ENCODE results near the gene SLC1A2.

Gene SLC1A2

DNA sequence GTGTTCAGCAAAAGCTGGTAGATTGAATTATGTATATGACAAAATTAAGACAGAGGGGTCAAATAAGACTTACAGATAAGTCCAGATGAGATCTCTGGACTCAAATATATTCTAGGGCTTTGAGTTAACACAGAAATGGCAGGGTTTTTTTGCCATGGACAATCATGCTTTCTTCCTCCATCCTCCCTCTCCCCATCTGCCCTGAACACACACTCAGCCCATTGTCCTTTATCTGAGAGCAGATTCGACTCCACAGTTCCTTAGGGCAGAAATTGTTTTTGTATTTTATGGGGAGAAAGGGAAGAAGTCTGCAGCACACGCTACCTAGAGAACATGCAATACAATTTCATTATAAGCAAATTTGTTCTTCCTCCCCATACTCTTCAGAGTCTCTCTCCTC lies 86.8 kb downstream of the SLC1A2 start:
- no peak overlapping the region for H3K27ac ChIP-seq (ENCODE audit: low read depth, low read length)
- no peak overlapping the region for H3K9ac ChIP-seq (ENCODE audit: low read length)
- H3K9me3 ChIP-seq (ENCODE audit: low read length), result no peaks in the 10 kb centered on the region
- no peaks in the 10 kb centered on the region for H3K36me3 ChIP-seq (ENCODE audit: insufficient read depth, low read length)
- no peaks in the 10 kb centered on the region for H3K27me3 ChIP-seq (ENCODE audit: control insufficient read depth in 1 of 2, insufficient read depth in 2 of 2, low read length in 2 of 2)
- peaks cover 7% of the 10 kb centered on the region for H3K4me1 ChIP-seq (ENCODE audit: insufficient read depth, low read length)
- no peak overlapping the region for H3K4me3 ChIP-seq (ENCODE audit: low read depth in 1 of 2, low read length in 2 of 2)

DNA sequence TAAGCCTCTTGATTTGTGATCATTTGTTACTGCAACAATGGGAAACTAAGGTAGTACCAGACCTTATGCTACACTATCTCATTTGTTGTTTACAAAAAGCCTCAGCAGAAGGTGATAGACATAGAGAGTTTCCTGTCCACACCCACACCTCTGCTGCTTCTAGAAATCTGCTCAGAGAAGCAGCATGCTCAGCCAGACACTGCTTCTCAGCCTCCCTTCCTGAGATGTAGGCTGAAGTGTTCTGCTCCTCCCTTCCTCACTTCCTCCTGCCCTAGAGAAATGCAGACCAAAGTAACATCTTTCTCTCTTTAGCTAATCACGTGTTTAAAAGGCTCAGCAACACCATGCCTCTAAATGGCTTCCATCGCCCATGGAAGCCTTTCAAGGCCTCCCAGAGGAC lies 88.4 kb downstream of the SLC1A2 start:
- H3K9ac ChIP-seq (ENCODE audit: low read length), result no peak overlapping the region
- no peak overlapping the region for H3K4me3 ChIP-seq (ENCODE audit: low read depth in 1 of 2, low read length in 2 of 2)
- no peak overlapping the region for H3K27ac ChIP-seq (ENCODE audit: low read depth, low read length)
- H3K9me3 ChIP-seq (ENCODE audit: low read length), result no peaks in the 10 kb centered on the region
- H3K4me1 ChIP-seq (ENCODE audit: insufficient read depth, low read length), result peaks cover 17% of the 10 kb centered on the region
- no peaks in the 10 kb centered on the region for H3K27me3 ChIP-seq (ENCODE audit: control insufficient read depth in 1 of 2, insufficient read depth in 2 of 2, low read length in 2 of 2)
- no peaks in the 10 kb centered on the region for H3K36me3 ChIP-seq (ENCODE audit: insufficient read depth, low read length)

DNA sequence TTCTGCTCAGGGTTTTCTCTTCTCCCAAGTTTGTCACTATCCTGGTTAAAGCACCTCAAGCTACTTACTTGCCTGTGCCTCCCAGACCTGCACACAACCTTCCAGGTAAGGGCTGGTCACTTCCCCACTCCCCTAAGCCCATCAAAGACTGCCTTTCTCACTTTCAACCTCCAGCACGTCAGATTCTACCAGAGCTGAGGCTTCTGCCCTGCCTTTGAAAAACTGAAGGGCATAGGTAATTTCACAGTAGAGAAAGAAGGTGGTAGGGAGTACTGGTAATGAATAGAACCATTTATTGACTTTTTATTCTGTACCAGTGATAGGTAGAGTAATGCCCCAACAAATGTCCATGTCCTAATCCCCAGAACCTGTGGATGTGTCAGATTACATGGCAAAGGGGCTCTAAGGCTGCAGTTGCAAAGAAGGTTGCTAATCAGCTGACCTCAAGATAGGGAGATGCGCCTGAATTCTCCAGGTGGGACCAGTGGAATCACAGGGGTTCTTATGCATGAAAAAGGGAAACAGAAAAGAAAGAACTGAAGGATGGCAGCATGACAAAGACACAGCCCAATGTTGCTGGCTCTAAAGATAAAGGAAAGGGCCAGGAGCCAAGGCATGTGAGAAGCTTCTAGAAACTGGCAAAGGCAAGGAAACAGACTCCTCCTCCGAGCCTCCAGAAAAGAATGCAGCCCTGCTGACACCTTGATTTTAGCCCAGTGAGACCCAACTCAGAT lies 89.0 kb downstream of the SLC1A2 start:
- H3K4me3 ChIP-seq (ENCODE audit: low read depth in 1 of 2, low read length in 2 of 2), result no peak overlapping the region
- H3K36me3 ChIP-seq (ENCODE audit: insufficient read depth, low read length), result no peaks in the 10 kb centered on the region
- H3K27me3 ChIP-seq (ENCODE audit: control insufficient read depth in 1 of 2, insufficient read depth in 2 of 2, low read length in 2 of 2), result no peaks in the 10 kb centered on the region
- H3K27ac ChIP-seq (ENCODE audit: low read depth, low read length), result no peak overlapping the region
- no peak overlapping the region for H3K9ac ChIP-seq (ENCODE audit: low read length)
- peaks cover 19% of the 10 kb centered on the region for H3K4me1 ChIP-seq (ENCODE audit: insufficient read depth, low read length)
- no peaks in the 10 kb centered on the region for H3K9me3 ChIP-seq (ENCODE audit: low read length)

GRCh38 chr11:35327829-35328228 lies 91.5 kb downstream of the SLC1A2 start:
- H3K27ac ChIP-seq (ENCODE audit: low read depth, low read length), result no peak overlapping the region
- H3K4me1 ChIP-seq (ENCODE audit: insufficient read depth, low read length), result peaks cover 19% of the 10 kb centered on the region
- no peak overlapping the region for H3K4me3 ChIP-seq (ENCODE audit: low read depth in 1 of 2, low read length in 2 of 2)
- no peaks in the 10 kb centered on the region for H3K9me3 ChIP-seq (ENCODE audit: low read length)
- H3K9ac ChIP-seq (ENCODE audit: low read length), result no peak overlapping the region
- H3K27me3 ChIP-seq (ENCODE audit: control insufficient read depth in 1 of 2, insufficient read depth in 2 of 2, low read length in 2 of 2), result no peaks in the 10 kb centered on the region
- H3K36me3 ChIP-seq (ENCODE audit: insufficient read depth, low read length), result no peaks in the 10 kb centered on the region

DNA sequence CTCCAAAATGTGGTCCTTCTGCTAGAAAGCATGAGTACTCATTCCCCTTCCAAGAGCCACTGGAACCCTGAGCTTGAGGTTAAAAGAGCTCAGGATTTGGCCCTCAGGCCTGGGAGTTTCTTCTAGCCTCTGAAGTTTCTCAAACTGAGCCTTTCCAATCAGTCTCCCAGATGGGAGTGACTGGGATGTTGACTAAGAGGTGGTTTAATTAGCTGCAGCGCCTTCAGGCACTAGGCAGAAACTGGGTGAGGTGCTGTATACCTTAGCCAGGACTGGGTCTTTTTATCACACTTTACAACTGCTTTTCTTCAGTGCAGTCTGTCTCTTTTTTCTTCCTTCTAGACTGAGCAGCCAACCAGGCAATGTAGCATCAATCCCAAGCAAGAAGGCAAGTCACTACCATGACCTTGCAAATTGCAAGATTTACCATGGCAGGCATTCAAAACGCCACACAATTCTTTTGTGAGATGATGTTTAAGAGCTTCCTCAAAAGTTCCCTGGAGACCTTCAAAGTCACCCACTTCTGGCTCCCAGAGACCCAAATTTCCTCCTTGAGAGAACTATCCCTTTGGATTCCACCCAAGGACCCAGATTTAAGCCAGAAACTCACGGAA lies 93.0 kb downstream of the SLC1A2 start:
- Histone ChIP-seq H3K27ac (ENCODE audit: low read depth, low read length) (no peak overlapping the region), H3K4me1 (ENCODE audit: insufficient read depth, low read length) (peaks cover 19% of the 10 kb centered on the region), H3K9me3 (ENCODE audit: low read length) (no peaks in the 10 kb centered on the region), H3K4me3 (ENCODE audit: low read depth in 1 of 2, low read length in 2 of 2) (no peak overlapping the region), H3K27me3 (ENCODE audit: control insufficient read depth in 1 of 2, insufficient read depth in 2 of 2, low read length in 2 of 2) (no peaks in the 10 kb centered on the region), H3K36me3 (ENCODE audit: insufficient read depth, low read length) (no peaks in the 10 kb centered on the region), H3K9ac (ENCODE audit: low read length) (no peak overlapping the region)

GRCh38 chr11:35324981-35325380 lies 94.4 kb downstream of the SLC1A2 start:
- Histone ChIP-seq H3K27ac (ENCODE audit: low read depth, low read length) (no peak overlapping the region), H3K27me3 (ENCODE audit: control insufficient read depth in 1 of 2, insufficient read depth in 2 of 2, low read length in 2 of 2) (no peaks in the 10 kb centered on the region), H3K9me3 (ENCODE audit: low read length) (no peaks in the 10 kb centered on the region), H3K4me3 (ENCODE audit: low read depth in 1 of 2, low read length in 2 of 2) (no peak overlapping the region), H3K36me3 (ENCODE audit: insufficient read depth, low read length) (no peaks in the 10 kb centered on the region), H3K4me1 (ENCODE audit: insufficient read depth, low read length) (peaks cover 19% of the 10 kb centered on the region), H3K9ac (ENCODE audit: low read length) (no peak overlapping the region)

DNA sequence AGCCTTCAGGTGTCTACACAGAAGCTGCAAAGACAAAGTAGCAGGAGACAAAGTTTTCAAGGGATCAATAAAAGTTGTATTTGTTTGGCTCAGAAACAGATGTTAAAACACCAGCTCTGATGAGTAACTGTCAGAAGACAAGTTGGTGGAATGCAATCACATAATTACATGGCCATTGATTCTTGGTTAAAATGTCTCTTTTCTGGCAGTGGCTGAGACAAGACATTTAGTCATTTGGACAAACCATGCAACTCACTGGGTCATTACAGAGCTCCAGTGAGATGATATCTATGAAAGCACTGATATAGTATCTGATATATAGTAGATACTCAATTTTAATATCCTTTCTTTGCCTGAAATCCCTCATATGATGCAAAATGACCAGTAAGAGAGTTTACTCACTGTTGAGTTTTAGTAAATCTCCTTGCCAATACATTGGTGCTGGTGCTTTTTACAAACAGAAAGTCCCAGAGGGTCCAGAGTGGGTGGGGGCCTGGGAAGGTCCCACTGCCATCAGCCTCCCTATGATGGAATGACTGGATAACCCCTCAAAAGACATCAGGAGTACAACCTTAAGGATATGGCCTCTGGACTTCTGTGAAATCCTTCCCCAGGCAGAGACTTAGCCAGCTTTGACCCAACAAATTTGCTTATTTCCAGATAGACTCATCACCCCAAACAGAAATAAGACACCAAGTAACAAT lies 95.0 kb downstream of the SLC1A2 start:
- Histone ChIP-seq H3K36me3 (ENCODE audit: insufficient read depth, low read length) (no peaks in the 10 kb centered on the region), H3K9me3 (ENCODE audit: low read length) (no peaks in the 10 kb centered on the region), H3K27me3 (ENCODE audit: control insufficient read depth in 1 of 2, insufficient read depth in 2 of 2, low read length in 2 of 2) (no peaks in the 10 kb centered on the region), H3K4me3 (ENCODE audit: low read depth in 1 of 2, low read length in 2 of 2) (no peak overlapping the region), H3K4me1 (ENCODE audit: insufficient read depth, low read length) (peaks cover 21% of the 10 kb centered on the region), H3K27ac (ENCODE audit: low read depth, low read length) (no peak overlapping the region), H3K9ac (ENCODE audit: low read length) (no peak overlapping the region)

DNA sequence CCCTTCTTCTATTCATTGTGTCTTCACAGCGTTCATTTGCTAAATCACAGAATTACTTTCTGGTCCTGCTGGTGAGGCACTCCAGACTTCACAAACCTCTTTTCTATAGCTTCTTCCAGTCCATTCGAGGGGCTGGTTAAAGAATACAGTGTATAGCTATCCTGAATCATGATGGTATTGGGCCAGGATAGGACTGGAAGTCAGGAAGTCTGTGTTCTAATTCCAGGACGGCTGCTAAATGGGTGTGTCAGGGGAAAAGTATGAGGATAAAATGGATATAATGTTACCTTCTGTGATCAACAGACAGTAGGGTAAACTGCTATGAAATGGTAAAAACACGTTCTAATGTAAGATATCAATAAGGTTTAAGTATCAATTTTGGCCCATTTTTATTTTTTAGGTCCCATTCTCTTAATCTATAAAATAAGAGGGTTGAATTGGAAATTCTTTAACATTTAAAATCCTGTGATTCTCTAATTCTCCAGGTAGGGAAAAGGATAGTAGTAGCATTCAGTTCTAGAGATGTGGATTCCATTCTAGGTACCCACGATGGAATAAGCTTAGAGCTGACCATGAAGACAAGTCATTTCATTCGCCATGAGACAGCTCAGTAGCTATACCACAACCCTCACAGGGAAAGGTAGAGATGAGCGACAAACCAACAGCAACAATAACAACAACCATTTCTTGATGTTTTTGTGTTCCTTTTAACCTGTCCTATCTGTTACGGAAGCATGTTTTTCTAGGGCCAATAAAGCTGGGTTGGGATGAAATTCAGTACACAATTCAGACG lies 96.1 kb downstream of the SLC1A2 start:
- peaks cover 15% of the 10 kb centered on the region for H3K4me1 ChIP-seq (ENCODE audit: insufficient read depth, low read length)
- no peak overlapping the region for H3K27ac ChIP-seq (ENCODE audit: low read depth, low read length)
- no peaks in the 10 kb centered on the region for H3K27me3 ChIP-seq (ENCODE audit: control insufficient read depth in 1 of 2, insufficient read depth in 2 of 2, low read length in 2 of 2)
- H3K9me3 ChIP-seq (ENCODE audit: low read length), result no peaks in the 10 kb centered on the region
- no peak overlapping the region for H3K9ac ChIP-seq (ENCODE audit: low read length)
- no peak overlapping the region for H3K4me3 ChIP-seq (ENCODE audit: low read depth in 1 of 2, low read length in 2 of 2)
- H3K36me3 ChIP-seq (ENCODE audit: insufficient read depth, low read length), result no peaks in the 10 kb centered on the region

DNA sequence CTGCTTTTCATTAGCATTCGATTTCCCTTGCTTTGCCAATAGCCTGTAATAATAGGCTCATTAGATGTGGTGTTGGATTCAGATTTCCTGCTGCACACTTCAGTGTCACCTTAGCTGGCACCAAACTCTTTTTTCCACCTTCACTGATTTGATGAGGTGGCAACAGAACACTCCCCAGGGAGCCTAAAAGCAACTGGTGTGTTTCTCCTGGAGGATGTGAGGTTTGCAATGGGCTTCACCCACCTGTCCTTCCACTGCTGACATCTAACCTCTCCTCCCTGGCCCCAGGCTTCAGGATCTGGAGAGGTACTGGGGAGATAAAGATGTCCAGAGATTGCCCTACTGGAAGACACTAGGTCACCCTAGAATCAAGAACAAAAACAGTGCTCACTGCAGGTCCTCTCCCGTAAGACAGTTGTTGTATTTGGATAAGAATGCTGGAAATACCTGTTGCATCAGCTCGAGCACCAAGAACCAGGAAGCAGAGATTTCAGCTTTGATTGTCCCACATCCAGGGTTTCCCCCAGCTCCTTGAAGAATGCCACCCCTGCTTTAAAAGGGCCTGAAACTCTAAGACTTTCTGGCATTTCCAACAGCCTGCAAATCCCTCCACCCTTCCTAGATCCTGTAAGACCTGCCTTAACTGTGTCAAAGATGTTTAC lies 96.9 kb downstream of the SLC1A2 start:
- Histone ChIP-seq H3K27ac (ENCODE audit: low read depth, low read length) (no peak overlapping the region), H3K4me1 (ENCODE audit: insufficient read depth, low read length) (peaks cover 15% of the 10 kb centered on the region), H3K4me3 (ENCODE audit: low read depth in 1 of 2, low read length in 2 of 2) (no peak overlapping the region)

GRCh38 chr11:35321532-35322317 lies 97.6 kb downstream of the SLC1A2 start:
- Histone ChIP-seq H3K27ac (ENCODE audit: low read depth, low read length) (no peak overlapping the region), H3K9me3 (ENCODE audit: low read length) (no peaks in the 10 kb centered on the region), H3K4me1 (ENCODE audit: insufficient read depth, low read length) (peaks cover 13% of the 10 kb centered on the region), H3K27me3 (ENCODE audit: control insufficient read depth in 1 of 2, insufficient read depth in 2 of 2, low read length in 2 of 2) (no peaks in the 10 kb centered on the region), H3K9ac (ENCODE audit: low read length) (no peak overlapping the region), H3K4me3 (ENCODE audit: low read depth in 1 of 2, low read length in 2 of 2) (no peak overlapping the region), H3K36me3 (ENCODE audit: insufficient read depth, low read length) (no peaks in the 10 kb centered on the region)

More for the DNA sequence above, 96.9 kb downstream of the SLC1A2 start:
- Histone ChIP-seq H3K9me3 (ENCODE audit: low read length) (no peaks in the 10 kb centered on the region), H3K9ac (ENCODE audit: low read length) (no peak overlapping the region), H3K27me3 (ENCODE audit: control insufficient read depth in 1 of 2, insufficient read depth in 2 of 2, low read length in 2 of 2) (no peaks in the 10 kb centered on the region), H3K36me3 (ENCODE audit: insufficient read depth, low read length) (no peaks in the 10 kb centered on the region)

All from muscle layer of colon (tissue), 2 donors.